HEK293T (cell line): ENCODE results near the gene AS3MT.

Experiments used
- BHLHE40 ChIP-seq: fragments of 450-650 bp; IDR thresholded peaks from 2 replicates; pipeline ENCODE4 v1.6.1; 2016; ENCODE audit warnings: mild to moderate bottlenecking, moderate library complexity, borderline replicate concordance
- ELF4 ChIP-seq: fragments of 450-650 bp; IDR thresholded peaks from 2 replicates; pipeline ENCODE4 v1.6.1; 2017; ENCODE audit warnings: antibody characterized with exemption
- FOXK2 ChIP-seq: fragments of 450-650 bp; IDR thresholded peaks from 2 replicates; pipeline ENCODE4 v1.6.1; 2016; ENCODE audit warnings: mild to moderate bottlenecking
- FOXM1 ChIP-seq: fragments of 450-650 bp; IDR thresholded peaks from 2 replicates; pipeline ENCODE4 v1.6.1; 2017; ENCODE audit warnings: mild to moderate bottlenecking, borderline replicate concordance
- HDGF ChIP-seq: fragments of 450-650 bp; IDR thresholded peaks from 2 replicates; pipeline ENCODE4 v1.6.1; 2017; ENCODE audit warnings: antibody characterized with exemption, borderline replicate concordance
- LEF1 ChIP-seq: fragments of 450-650 bp; IDR thresholded peaks from 2 replicates; pipeline ENCODE4 v1.6.1; 2017; ENCODE audit warnings: mild to moderate bottlenecking, borderline replicate concordance
- PKNOX1 ChIP-seq: fragments of 450-650 bp; IDR thresholded peaks from 2 replicates; pipeline ENCODE4 v1.6.1; 2016
- SUZ12 ChIP-seq: fragments of 450-650 bp; IDR thresholded peaks from 2 replicates; pipeline ENCODE4 v1.6.1; 2016; ENCODE audit warnings: mild to moderate bottlenecking
- TARDBP ChIP-seq: fragments of 450-650 bp; IDR thresholded peaks from 2 replicates; pipeline ENCODE4 v1.6.1; 2016

- TF ChIP-seq LEF1: no peak
- TF ChIP-seq HDGF: no peak
- TF ChIP-seq ELF4: no peak
- no peak for TF ChIP-seq BHLHE40
- no peak for TF ChIP-seq SUZ12
- TF ChIP-seq PKNOX1: no peak
- TF ChIP-seq FOXK2: no peak
- TF ChIP-seq TARDBP: no peak
- TF ChIP-seq FOXM1: no peak
Measured at GRCh38 chr10:102941401-102941800, 72.1 kb downstream of the AS3MT start.
